ENCODE data around the gene ZBTB3. TPM values are rescaled to one million over a fixed set of nuclear protein-coding genes. Genes with fewer than 3 reads are reported as not detected.

Gene ZBTB3
- total RNA-seq, 1 donor from 2014 or later, result 16.8 TPM

DNA sequence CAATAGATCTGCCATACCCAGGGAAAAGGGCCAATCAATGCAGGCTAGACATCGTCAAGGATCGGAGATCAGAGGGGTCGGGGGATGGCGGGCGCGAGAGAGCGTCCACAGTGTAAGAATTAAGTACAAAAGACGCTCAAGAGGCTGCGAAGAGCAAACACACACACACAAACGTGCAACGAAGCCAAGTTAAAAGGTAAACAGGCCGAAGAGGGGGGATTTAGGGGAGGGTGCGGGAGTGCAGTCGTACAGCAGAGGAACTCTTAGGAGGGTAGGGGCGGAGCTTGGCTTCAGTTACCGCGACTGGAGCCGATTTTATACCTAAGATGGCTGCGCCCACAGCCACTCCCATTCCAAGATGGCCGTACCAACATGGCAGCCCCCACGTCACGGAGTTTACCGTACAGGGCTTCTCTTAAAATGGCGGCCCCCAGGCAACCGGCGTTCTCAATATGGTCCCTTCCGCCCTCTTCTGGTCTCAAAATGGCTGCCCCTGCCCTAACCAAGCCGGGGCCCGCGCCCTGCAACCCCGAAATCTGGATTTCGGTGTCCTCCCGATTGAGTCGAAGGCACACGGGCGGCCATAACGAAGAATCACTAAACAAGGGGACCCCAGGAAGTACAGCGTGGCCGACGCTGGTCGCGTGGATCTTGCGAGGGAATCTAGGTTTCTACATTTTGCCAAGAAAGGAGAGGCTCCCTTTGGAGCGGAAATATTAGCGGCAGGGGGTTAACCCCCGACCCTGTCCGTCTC, 44.5 kb downstream of the ZBTB3 start:
- peak overlapping the region; percentile 62 for H3K4me3 ChIP-seq (ENCODE audit: low read depth, low read length)
- DNase-seq (ENCODE audit: low read depth), result peak; percentile 74
- TF ChIP-seq CTCF (conservative IDR thresholded peaks at IDR 0.05; ENCODE audit: low read depth, low read length), result no peak

DNA sequence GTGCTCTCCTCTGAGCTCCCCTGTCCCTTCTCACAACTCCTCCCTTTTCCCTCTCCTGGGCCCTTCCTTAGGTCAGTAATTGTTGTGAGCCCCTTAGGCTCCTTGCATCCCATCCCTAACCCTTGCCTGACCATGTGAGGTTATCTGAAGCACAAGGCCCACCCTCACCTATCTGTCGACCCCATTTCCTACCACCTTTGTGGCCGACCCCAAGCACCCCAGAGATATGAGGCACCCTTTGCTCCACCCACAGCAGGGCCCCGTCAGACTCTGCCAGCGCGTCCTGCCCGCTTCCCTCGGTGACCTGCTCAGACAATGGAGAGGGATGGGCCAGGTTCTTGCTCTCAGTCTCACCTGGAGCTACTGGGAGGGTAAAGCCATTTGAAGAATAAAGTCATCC, 45.2 kb downstream of the ZBTB3 start:
- no peak for TF ChIP-seq CTCF (conservative IDR thresholded peaks at IDR 0.05; ENCODE audit: low read depth, low read length)
- no peak for DNase-seq (ENCODE audit: low read depth)
- peak overlapping the region; percentile 62 for H3K4me3 ChIP-seq (ENCODE audit: low read depth, low read length)

DNA sequence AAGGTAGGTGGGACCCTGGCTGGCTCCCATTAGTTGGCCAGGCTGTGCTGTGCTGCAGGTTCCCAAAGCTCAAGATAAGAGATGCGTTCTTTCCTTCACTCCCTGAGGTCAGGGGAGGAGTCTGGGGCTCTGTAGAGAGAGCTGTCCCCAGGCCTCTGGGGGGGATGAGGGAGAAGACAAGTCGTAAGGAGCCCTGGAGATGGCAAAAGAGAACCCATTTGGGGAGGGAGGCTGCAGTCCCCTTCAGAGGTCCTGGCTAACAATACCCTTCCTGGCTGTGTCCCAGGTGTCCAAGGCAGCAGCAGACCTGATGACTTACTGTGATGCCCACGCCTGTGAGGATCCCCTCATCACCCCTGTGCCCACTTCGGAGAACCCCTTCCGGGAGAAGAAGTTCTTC, 45.6 kb downstream of the ZBTB3 start:
- TF ChIP-seq CTCF (conservative IDR thresholded peaks at IDR 0.05; ENCODE audit: low read depth, low read length), result no peak
- H3K4me3 ChIP-seq (ENCODE audit: low read depth, low read length), result peak overlapping the region; percentile 62
- no peak for DNase-seq (ENCODE audit: low read depth)

GRCh38 chr11:62707277-62707861, 46.6 kb downstream of the ZBTB3 start, which contains the start of the genes BSCL2 and GNG3:
Gene BSCL2 (minus strand): TSS chr11:62707424. CDS start chr11:62707195, 229 bp downstream.
Gene GNG3 (plus strand): TSS chr11:62707676. CDS start chr11:62708296, 620 bp downstream.
- H3K4me3 ChIP-seq (ENCODE audit: low read depth, low read length), result peak within 1 kb of the TSS; percentile 77
- TF ChIP-seq CTCF (conservative IDR thresholded peaks at IDR 0.05; ENCODE audit: low read depth, low read length), result no peak
- DNase-seq (ENCODE audit: low read depth), result no peak

DNA sequence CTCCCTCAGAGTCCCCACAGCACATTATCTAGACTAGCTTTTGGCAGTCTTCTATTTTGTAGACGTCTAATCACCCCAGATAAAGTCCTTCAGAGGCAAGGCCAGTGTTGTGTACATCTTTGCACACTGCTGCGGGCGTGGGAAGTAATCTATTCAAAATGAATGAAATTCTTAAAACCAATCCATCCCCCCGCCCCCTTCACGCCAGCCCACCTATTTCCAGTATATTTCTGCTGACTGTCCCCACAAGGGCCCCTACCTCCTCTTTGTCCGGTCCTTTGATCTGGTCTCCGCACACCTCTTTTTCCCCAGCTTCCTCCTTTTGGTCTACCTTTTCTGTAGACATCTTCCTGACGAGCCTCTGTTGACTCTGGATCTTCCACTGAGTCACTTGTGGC, 47.1 kb downstream of the ZBTB3 start:
- no peak for DNase-seq (ENCODE audit: low read depth)
- H3K4me3 ChIP-seq (ENCODE audit: low read depth, low read length), result peak overlapping the region; percentile 77
- TF ChIP-seq CTCF (conservative IDR thresholded peaks at IDR 0.05; ENCODE audit: low read depth, low read length), result no peak

- DNase-seq (ENCODE audit: low read depth), result no peak
- peak overlapping the region; percentile 77 for H3K4me3 ChIP-seq (ENCODE audit: low read depth, low read length)
- TF ChIP-seq CTCF (conservative IDR thresholded peaks at IDR 0.05; ENCODE audit: low read depth, low read length), result no peak
These were observed 47.8 kb downstream of the ZBTB3 start for GRCh38 chr11:62705880-62706849.

All from epithelial cell of proximal tubule (primary cell).